Astrocyte of the cerebellum (primary cell): Measurements from ENCODE around the gene MYO1D.

ENCODE experiments used
- DNase-seq: peaks from one replicate; pipeline ENCODE4 v3.0.0-alpha.2; 2011; ENCODE audit warnings: low read depth
- H3K4me3 ChIP-seq: 2 replicates; pipeline ENCODE4 v1.5.1; 2011; ENCODE audit warnings: mild to moderate bottlenecking, low read depth, low read length, moderate library complexity
- in situ Hi-C: cut with HindIII; loops from 2 replicates; pipeline ENCODE4 v1.10.0; 2017; ENCODE audit warnings: low sequenced_read_pairs
- TF ChIP-seq, protein P1 (sequence below): IDR thresholded peaks from 2 replicates; pipeline ENCODE4 v1.5.1; 2012; ENCODE audit warnings: low read length, low read depth, moderate library complexity, mild to moderate bottlenecking; ENCODE audit errors: missing control alignments

Gene MYO1D

DNA sequence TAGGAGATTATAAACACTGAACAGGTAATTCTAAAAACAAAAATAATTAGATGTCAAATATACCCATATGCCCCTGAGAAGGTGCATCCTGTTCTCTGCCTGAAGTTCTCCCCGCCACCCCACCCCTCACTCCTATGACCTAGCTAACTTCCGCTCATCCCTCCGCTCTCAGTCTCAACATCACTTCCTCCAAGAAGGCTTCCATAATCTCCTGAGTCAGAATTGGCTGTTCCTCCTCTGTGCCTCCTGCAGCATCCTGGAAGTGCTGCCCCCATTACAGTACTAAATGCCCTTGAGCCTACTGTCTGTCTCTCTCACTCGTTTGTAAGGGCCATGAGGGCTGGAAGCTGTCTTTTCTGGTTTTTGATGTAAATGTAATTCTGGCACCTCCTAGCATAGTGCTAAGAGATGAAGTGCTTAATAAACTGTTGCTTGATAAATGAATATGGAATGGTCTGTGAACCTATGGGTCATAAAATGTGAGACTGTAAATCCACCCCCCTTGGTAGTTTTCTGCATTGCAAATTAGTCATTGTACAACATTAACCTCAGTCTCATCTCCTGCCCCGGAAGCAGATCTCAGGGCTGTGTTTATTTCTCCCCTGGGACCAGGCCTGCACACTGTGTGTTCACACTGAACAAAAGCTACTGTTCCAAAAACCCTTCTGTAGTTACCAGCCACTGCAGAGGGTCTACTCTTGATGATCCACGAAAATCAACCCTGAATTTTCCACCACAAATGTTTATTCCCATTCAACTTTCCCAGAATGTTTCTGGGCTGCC, 3.9 kb upstream of the MYO1D start:
- TF ChIP-seq, protein P1, sequence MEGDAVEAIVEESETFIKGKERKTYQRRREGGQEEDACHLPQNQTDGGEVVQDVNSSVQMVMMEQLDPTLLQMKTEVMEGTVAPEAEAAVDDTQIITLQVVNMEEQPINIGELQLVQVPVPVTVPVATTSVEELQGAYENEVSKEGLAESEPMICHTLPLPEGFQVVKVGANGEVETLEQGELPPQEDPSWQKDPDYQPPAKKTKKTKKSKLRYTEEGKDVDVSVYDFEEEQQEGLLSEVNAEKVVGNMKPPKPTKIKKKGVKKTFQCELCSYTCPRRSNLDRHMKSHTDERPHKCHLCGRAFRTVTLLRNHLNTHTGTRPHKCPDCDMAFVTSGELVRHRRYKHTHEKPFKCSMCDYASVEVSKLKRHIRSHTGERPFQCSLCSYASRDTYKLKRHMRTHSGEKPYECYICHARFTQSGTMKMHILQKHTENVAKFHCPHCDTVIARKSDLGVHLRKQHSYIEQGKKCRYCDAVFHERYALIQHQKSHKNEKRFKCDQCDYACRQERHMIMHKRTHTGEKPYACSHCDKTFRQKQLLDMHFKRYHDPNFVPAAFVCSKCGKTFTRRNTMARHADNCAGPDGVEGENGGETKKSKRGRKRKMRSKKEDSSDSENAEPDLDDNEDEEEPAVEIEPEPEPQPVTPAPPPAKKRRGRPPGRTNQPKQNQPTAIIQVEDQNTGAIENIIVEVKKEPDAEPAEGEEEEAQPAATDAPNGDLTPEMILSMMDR: no peak
- DNase-seq: no peak
- in situ Hi-C loops: no loop called here
- no peak overlapping the region for H3K4me3 ChIP-seq

DNA sequence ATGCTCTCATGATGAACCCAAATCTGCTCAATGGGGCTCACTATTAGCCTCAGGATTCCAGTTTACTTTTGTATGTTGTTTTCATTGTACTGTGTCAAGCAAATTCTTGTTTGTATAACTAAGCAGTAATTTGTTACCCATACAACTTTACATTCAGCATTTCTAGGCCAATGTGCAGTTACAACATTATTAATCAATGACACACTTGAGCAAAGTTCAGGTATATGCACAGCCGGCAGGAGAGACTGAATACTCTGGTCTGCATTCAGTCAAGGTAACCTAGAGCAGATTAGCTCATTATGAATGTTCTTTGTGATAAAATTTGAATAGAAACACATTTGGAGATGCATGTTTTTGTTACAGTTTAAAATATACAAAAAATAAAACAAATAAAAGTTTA, 2.2 kb upstream of the MYO1D start:
- TF ChIP-seq, protein P1: no peak
- H3K4me3 ChIP-seq: no peak overlapping the region
- no peak for DNase-seq
- in situ Hi-C loops: no loop called here

DNA sequence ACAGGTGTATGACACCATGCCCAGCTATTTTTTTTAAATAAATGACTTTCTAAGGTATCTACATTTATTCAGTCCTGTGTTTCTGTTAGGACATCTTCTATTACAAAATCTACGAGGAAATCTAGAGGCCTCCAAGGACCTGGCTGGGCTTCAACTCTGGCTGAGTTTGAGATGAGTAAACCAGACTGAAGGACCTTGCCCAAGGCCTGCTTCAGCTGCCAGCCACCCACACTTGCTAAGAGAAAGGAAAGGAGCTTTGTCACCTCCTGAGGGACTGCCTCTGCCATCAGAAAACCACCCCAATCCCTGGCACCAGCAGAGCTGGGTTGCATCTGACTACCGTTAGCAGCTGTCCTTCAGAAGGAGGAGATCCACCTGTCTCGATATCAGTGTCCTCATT, 1.3 kb upstream of the MYO1D start:
- in situ Hi-C loops: no loop called here
- TF ChIP-seq, protein P1: no peak
- no peak for DNase-seq
- H3K4me3 ChIP-seq: no peak overlapping the region

DNA sequence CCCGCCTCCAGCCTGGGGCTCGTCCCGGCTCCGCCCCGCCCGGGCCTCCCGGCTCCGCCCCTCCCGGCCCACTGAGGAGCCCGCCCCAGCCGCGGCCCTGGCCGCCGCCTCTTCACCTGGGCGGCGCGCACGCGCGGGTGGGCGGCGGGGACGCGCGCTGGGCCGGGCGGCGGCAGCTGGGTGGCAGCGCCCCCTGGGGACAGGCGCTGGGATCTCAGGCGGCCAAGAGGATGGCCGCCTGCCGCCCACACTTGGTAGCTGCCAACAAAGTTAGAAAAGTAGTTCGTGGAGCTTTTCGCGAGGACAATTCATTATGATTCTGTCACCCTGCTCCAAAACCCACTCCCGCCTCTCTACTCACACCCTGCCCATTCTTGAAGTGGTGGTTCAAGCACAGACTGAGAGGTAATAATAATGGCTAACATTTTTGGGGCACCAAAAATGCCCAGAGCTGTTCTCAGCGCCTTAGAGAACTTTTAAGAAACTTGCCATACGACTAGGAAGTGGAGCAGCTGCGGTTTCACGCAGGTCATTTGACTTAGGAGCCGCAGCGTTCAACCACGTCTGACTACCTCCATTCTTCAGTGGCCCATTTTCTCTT, 340 bp upstream of the MYO1D start:
- H3K4me3 ChIP-seq: peak overlapping the region; percentile 59
- in situ Hi-C loops: no loop called here
- peak; percentile 48 for DNase-seq
- TF ChIP-seq, protein P1: peak; percentile 79

DNA sequence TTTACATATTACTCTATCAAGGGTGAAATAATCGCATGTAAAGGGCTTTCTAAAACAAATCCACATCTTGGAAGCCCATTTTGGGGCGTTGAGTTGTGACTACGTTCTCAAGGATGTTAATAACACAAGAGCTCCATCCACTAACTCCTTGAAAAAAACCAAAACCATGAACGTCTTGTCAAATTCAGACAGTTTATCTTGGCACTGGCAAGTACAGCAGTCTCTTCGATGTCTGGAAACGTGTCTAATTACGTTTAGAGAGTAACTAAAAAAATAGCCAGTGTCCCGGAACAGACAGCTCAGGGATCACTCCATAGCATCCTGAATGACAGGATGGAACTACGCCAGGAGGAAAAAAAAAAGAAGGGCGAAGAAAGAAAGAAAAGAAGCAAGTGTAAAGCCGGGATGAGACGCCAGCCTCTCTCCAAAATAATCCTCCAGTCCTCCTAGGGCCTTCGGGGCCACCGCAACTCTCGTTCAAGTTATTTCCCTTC, 954 bp downstream of the MYO1D start:
- no peak for DNase-seq
- in situ Hi-C loops: no loop called here
- TF ChIP-seq, protein P1: no peak
- peak overlapping the region; percentile 59 for H3K4me3 ChIP-seq

DNA sequence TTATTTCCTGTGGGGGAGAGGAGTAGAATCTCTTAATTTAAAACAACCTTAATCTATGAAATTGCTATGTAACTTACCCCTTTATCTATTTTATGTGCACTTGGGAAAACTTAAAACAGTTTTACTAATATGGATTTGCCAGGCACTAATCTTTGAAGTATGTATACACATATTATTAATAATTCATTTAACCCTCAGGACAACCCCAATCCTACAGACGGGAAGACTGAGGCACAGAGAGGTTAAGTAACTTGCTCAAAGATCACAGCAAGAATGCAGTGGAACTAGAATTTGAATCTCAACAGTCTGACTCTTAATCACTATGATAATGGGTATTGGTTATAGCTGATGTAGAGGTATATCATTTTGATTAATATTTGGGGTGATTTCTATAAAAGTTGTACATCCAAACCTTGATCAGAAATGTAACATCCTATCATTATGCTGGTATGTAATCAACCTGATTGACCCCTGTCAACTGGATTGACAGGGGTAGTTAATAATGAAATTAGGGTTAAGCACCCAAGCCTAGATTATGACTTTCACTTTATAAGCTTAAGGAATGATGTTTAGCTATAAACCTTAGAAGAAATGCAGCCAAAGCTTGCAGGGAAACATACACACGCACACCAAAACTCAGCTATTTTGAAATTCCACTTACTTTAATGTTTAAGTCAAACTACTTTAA, 1.6 kb downstream of the MYO1D start:
- in situ Hi-C loops: no loop called here
- DNase-seq: no peak
- TF ChIP-seq, protein P1: no peak
- no peak overlapping the region for H3K4me3 ChIP-seq
